ENCODE measurements around the gene TRHDE. TPM values are rescaled to one million over a fixed set of nuclear protein-coding genes. Genes with fewer than 3 reads are reported as not detected.

TRHDE gene
- total and polyA plus RNA-seq, 12 donors, result 0.11 to 3.9 (median 0.64) TPM

GRCh38 chr12:72318341-72318740, 46.2 kb downstream of the TRHDE start:
- 38 to 62% (median 47%) methylated on average over 4 of the region's 4 CpGs for whole genome bisulfite sequencing, 4 donors
- intact Hi-C loops (cut with DNase I), result no loop called here
- no peak for DNase-seq
- Histone ChIP-seq H3K4me1 (replicated peaks in 1 of 2) (no peaks in the 10 kb centered on the region), H3K27ac (no peak overlapping the region), H3K36me3 (replicated peaks in 1 of 2) (no peaks in the 10 kb centered on the region), H3K27me3 (no peaks in the 10 kb centered on the region), H3K4me3 (no peak overlapping the region), H3K9me3 (replicated peaks in 1 of 3) (no peaks in the 10 kb centered on the region)
- TF ChIP-seq CTCF (IDR thresholded peaks at IDR 0.05) (no peak), POLR2A (IDR thresholded peaks at IDR 0.05) (no peak)

GRCh38 chr12:72323881-72324280, 51.7 kb downstream of the TRHDE start:
- H3K36me3 ChIP-seq (replicated peaks in 1 of 2), result no peaks in the 10 kb centered on the region
- no peaks in the 10 kb centered on the region for H3K4me1 ChIP-seq (replicated peaks in 1 of 2)
- H3K4me3 ChIP-seq, result no peak overlapping the region
- no peak for DNase-seq
- no peaks in the 10 kb centered on the region for H3K9me3 ChIP-seq (replicated peaks in 1 of 3)
- WGBS, 4 donors, result 77 to 91% (median 84%) methylated on average over 1 of the region's 1 CpG
- intact Hi-C loops (cut with DNase I), result no loop called here
- no peaks in the 10 kb centered on the region for H3K27me3 ChIP-seq
- TF ChIP-seq POLR2A (IDR thresholded peaks at IDR 0.05) (no peak), CTCF (IDR thresholded peaks at IDR 0.05) (no peak)
- no peak overlapping the region for H3K27ac ChIP-seq

GRCh38 chr12:72330301-72330700, 58.1 kb downstream of the TRHDE start:
- Histone ChIP-seq H3K27me3 (no peaks in the 10 kb centered on the region), H3K27ac (no peak overlapping the region), H3K9me3 (replicated peaks in 1 of 3) (no peaks in the 10 kb centered on the region), H3K36me3 (replicated peaks in 1 of 2) (no peaks in the 10 kb centered on the region), H3K4me3 (no peak overlapping the region), H3K4me1 (replicated peaks in 1 of 2) (no peaks in the 10 kb centered on the region)
- DNase-seq, result peak in 1 of 7 donors; percentile 18
- 47 to 74% (median 57%) methylated on average over 9 of the region's 9 CpGs for WGBS, 4 donors
- intact Hi-C loops (cut with DNase I), result no loop called here
- TF ChIP-seq POLR2A (IDR thresholded peaks at IDR 0.05) (no peak), CTCF (IDR thresholded peaks at IDR 0.05) (no peak)

- no peak for DNase-seq
- H3K4me3 ChIP-seq, result no peak overlapping the region
- no peaks in the 10 kb centered on the region for H3K4me1 ChIP-seq (replicated peaks in 1 of 2)
- WGBS, 4 donors, result 88 to 96% (median 88%) methylated on average over 4 of the region's 4 CpGs
- no peaks in the 10 kb centered on the region for H3K27me3 ChIP-seq
- H3K9me3 ChIP-seq (replicated peaks in 1 of 3), result no peaks in the 10 kb centered on the region
- H3K27ac ChIP-seq, result no peak overlapping the region
- TF ChIP-seq POLR2A (IDR thresholded peaks at IDR 0.05) (no peak), CTCF (IDR thresholded peaks at IDR 0.05) (no peak)
- intact Hi-C loops (cut with DNase I), result no loop called here
- H3K36me3 ChIP-seq (replicated peaks in 1 of 2), result no peaks in the 10 kb centered on the region
Measured at GRCh38 chr12:72330784-72331183, 58.6 kb downstream of the TRHDE start.
